Left ventricle myocardium inferior (tissue), 1 donor: ENCODE data around the gene CAPN2. TPM values are rescaled to one million over a fixed set of nuclear protein-coding genes. Genes with fewer than 3 reads are reported as not detected.

Experiments
- DNase-seq: peaks from one replicate; pipeline ENCODE4 v3.0.0-alpha.2; 2020
- H3K27ac ChIP-seq: fragments of 200-600 bp; replicated peaks from 2 replicates; pipeline ENCODE4 v1.8.0; 2021
- H3K27me3 ChIP-seq: fragments of 200-600 bp; 2 replicates; pipeline ENCODE4 v1.8.0; 2021; ENCODE audit warnings: low read depth
- H3K36me3 ChIP-seq: fragments of 200-600 bp; 2 replicates; pipeline ENCODE4 v1.8.0; 2021
- H3K4me1 ChIP-seq: fragments of 200-600 bp; 2 replicates; pipeline ENCODE4 v1.8.0; 2021
- H3K4me3 ChIP-seq: fragments of 200-600 bp; 2 replicates; pipeline ENCODE4 v1.8.0; 2021; ENCODE audit warnings: mild to moderate bottlenecking, moderate library complexity
- H3K9me3 ChIP-seq: fragments of 200-600 bp; replicated peaks from 2 replicates; pipeline ENCODE4 v1.8.0; 2021
- CTCF ChIP-seq: fragments of 200-600 bp; IDR thresholded peaks from 2 replicates; pipeline ENCODE4 v1.8.0; 2021; ENCODE audit warnings: antibody characterized with exemption, mild to moderate bottlenecking, borderline replicate concordance
- intact Hi-C: fragments of 100-400 bp; cut with micrococcal nuclease; formaldehyde crosslinking; loops from one replicate; pipeline ENCODE4 v1.11.0; 2022
- total RNA-seq: library from RNA; stranded (reverse); fragmentation: NEBNext Ultra II Directional; extraction: Animal tissue kit (Norgen Biotek cat#: 25700); gene quantifications from one replicate; pipeline ENCODE4 v1.2.1, GENCODE V29; 2021
- donor health status: DM: no; HTN: yes; CAD: no; lungs with severe emphysema.

The CAPN2 gene
- total RNA-seq, 1 donor from 2014 or later: 65.3 TPM

- H3K9me3 ChIP-seq: no peaks in the 10 kb centered on the region
- intact Hi-C loops: no loop called here
- no peak for DNase-seq
- peaks cover 70% of the 10 kb centered on the region for H3K36me3 ChIP-seq
- peak overlapping the region; percentile 74 for H3K27ac ChIP-seq
- H3K4me3 ChIP-seq: no peak overlapping the region
- H3K4me1 ChIP-seq: peaks cover 83% of the 10 kb centered on the region
- TF ChIP-seq CTCF: no peak
- H3K27me3 ChIP-seq: no peaks in the 10 kb centered on the region
Observed at GRCh38 chr1:223772771-223773160, 60.4 kb downstream of the CAPN2 start.

GRCh38 chr1:223774134-223774814 is 61.9 kb downstream of the CAPN2 start:
- no peak for DNase-seq
- TF ChIP-seq CTCF: no peak
- Histone ChIP-seq H3K4me1 (peaks cover 84% of the 10 kb centered on the region), H3K27me3 (no peaks in the 10 kb centered on the region), H3K36me3 (peaks cover 80% of the 10 kb centered on the region), H3K9me3 (no peaks in the 10 kb centered on the region), H3K27ac (peak overlapping the region; percentile 74), H3K4me3 (no peak overlapping the region)
- intact Hi-C loops: no loop called here

- TF ChIP-seq CTCF: no peak
- intact Hi-C loops: no loop called here
- Histone ChIP-seq H3K27me3 (no peaks in the 10 kb centered on the region), H3K27ac (peak overlapping the region; percentile 74), H3K36me3 (peaks cover 80% of the 10 kb centered on the region), H3K4me1 (peaks cover 80% of the 10 kb centered on the region), H3K4me3 (no peak overlapping the region), H3K9me3 (no peaks in the 10 kb centered on the region)
- no peak for DNase-seq
Observed at GRCh38 chr1:223775054-223775453, 62.7 kb downstream of the CAPN2 start.

GRCh38 chr1:223775711-223776074 is 63.4 kb downstream of the CAPN2 start:
- Histone ChIP-seq H3K27ac (peak overlapping the region; percentile 74), H3K4me1 (peaks cover 73% of the 10 kb centered on the region), H3K4me3 (no peak overlapping the region), H3K9me3 (no peaks in the 10 kb centered on the region), H3K27me3 (no peaks in the 10 kb centered on the region), H3K36me3 (peaks cover 79% of the 10 kb centered on the region)
- no peak for DNase-seq
- TF ChIP-seq CTCF: no peak
- intact Hi-C loops: no loop called here

GRCh38 chr1:223776075-223776814 is 63.9 kb downstream of the CAPN2 start:
- TF ChIP-seq CTCF: no peak
- Histone ChIP-seq H3K27ac (peak overlapping the region; percentile 74), H3K4me3 (no peak overlapping the region), H3K27me3 (no peaks in the 10 kb centered on the region), H3K4me1 (peaks cover 68% of the 10 kb centered on the region), H3K36me3 (peaks cover 79% of the 10 kb centered on the region), H3K9me3 (no peaks in the 10 kb centered on the region)
- DNase-seq: no peak
- intact Hi-C loops: no loop called here
